Erythroblast (primary cell): ENCODE results near the gene CFAP43.

ENCODE experiments used
- GATA1 ChIP-seq: IDR thresholded peaks from 2 replicates; pipeline ENCODE4 v1.6.1; 2011; ENCODE audit warnings: low read depth, mild to moderate bottlenecking, control low read depth, low read length, moderate library complexity
- POLR2A ChIP-seq: IDR thresholded peaks from 2 replicates; pipeline ENCODE4 v1.6.1; 2011; ENCODE audit warnings: mild to moderate bottlenecking, low read length

GRCh38 chr10:104089621-104090020 is 142.5 kb downstream of the CFAP43 start:
- TF ChIP-seq POLR2A (no peak), GATA1 (no peak)
